ENCODE data around the gene TBX15.

DNA sequence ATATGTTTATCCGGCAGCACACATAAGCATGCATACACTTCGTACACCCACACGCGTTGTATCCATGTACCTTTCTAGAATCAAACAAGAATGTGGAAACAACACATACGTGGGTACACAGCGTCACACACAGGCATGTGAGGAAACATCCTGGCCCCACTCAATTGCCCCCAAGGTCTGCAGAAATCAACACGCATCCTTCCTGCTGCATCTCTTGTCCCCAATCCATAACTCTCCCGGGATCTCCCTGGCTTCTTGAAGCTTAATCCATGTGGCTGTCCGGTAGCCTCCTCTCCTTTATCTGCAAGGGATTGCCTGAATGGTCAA lies 5.5 kb upstream of the TBX15 start:
- TF ChIP-seq TAF1 (IDR thresholded peaks at IDR 0.05; ENCODE audit: borderline replicate concordance, insufficient read depth, low read length) (no peak), FOXP2 (optimal IDR thresholded peaks at IDR 0.05; ENCODE audit: borderline replicate concordance, extremely low read depth, extremely low read length, insufficient read depth) (no peak)
- TF ChIP-seq, protein P1, sequence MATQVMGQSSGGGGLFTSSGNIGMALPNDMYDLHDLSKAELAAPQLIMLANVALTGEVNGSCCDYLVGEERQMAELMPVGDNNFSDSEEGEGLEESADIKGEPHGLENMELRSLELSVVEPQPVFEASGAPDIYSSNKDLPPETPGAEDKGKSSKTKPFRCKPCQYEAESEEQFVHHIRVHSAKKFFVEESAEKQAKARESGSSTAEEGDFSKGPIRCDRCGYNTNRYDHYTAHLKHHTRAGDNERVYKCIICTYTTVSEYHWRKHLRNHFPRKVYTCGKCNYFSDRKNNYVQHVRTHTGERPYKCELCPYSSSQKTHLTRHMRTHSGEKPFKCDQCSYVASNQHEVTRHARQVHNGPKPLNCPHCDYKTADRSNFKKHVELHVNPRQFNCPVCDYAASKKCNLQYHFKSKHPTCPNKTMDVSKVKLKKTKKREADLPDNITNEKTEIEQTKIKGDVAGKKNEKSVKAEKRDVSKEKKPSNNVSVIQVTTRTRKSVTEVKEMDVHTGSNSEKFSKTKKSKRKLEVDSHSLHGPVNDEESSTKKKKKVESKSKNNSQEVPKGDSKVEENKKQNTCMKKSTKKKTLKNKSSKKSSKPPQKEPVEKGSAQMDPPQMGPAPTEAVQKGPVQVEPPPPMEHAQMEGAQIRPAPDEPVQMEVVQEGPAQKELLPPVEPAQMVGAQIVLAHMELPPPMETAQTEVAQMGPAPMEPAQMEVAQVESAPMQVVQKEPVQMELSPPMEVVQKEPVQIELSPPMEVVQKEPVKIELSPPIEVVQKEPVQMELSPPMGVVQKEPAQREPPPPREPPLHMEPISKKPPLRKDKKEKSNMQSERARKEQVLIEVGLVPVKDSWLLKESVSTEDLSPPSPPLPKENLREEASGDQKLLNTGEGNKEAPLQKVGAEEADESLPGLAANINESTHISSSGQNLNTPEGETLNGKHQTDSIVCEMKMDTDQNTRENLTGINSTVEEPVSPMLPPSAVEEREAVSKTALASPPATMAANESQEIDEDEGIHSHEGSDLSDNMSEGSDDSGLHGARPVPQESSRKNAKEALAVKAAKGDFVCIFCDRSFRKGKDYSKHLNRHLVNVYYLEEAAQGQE (IDR thresholded peaks at IDR 0.05; ENCODE audit: insufficient read depth in 1 of 2, low read depth in 2 of 2, low read length in 2 of 2) = no peak

All from PFSK-1 (cell line).